ENCODE results near the gene CDK5RAP3. TPM values are rescaled to one million over a fixed set of nuclear protein-coding genes. Genes with fewer than 3 reads are reported as not detected.
"Not testable (repeated sequence)": the region's sequence is repeated elsewhere in the genome, so short reads cannot be mapped to it uniquely, and the experiment has no call there.

The CDK5RAP3 gene
- total RNA-seq, 1 donor from 2014 or later, result 50.8 TPM

- intact Hi-C loops (cut with micrococcal nuclease), result no loop called here
- no peak for ATAC-seq
- no peak for DNase-seq
Observed at GRCh38 chr17:47967607-47968252, 3.2 kb upstream of the CDK5RAP3 start.

- ATAC-seq (no peak), DNase-seq (no peak)
- intact Hi-C loops (cut with micrococcal nuclease), result no loop called here
Observed at GRCh38 chr17:47968836-47969235, 2.1 kb upstream of the CDK5RAP3 start.

- DNase-seq (no peak), ATAC-seq (no peak)
- intact Hi-C loops (cut with micrococcal nuclease), result no loop called here
Observed at GRCh38 chr17:47969930-47970724, 786 bp upstream of the CDK5RAP3 start.

GRCh38 chr17:47973541-47973940, 2.6 kb downstream of the CDK5RAP3 start:
- intact Hi-C loops (cut with micrococcal nuclease), result no loop called here
- ATAC-seq (no peak), DNase-seq (no peak)

GRCh38 chr17:47975189-47975822, 4.4 kb downstream of the CDK5RAP3 start:
- intact Hi-C loops (cut with micrococcal nuclease), result no loop called here
- no peak for DNase-seq
- ATAC-seq, result no peak

GRCh38 chr17:47975823-47976205, 4.9 kb downstream of the CDK5RAP3 start:
- intact Hi-C loops (cut with micrococcal nuclease), result no loop called here
- DNase-seq, result no peak
- no peak for ATAC-seq

GRCh38 chr17:47978324-47978723, 7.4 kb downstream of the CDK5RAP3 start:
- ATAC-seq (peak; percentile 74), DNase-seq (peak; percentile 68)
- intact Hi-C loops (cut with micrococcal nuclease), result loop anchor here (2.0 kb wide), 1 partner anchor 40 kb away; no protein-coding TSS in a partner anchor

GRCh38 chr17:47980541-47980940, 9.6 kb downstream of the CDK5RAP3 start:
- intact Hi-C loops (cut with micrococcal nuclease), result no loop called here
- ATAC-seq (no peak), DNase-seq (no peak)

- ATAC-seq (no peak), DNase-seq (no peak)
- intact Hi-C loops (cut with micrococcal nuclease), result no loop called here
Observed at GRCh38 chr17:47981462-47981861, 10.5 kb downstream of the CDK5RAP3 start.

- ATAC-seq (no peak), DNase-seq (no peak)
- intact Hi-C loops (cut with micrococcal nuclease), result no loop called here
Observed at GRCh38 chr17:47982091-47982617, 11.2 kb downstream of the CDK5RAP3 start.

- intact Hi-C loops (cut with micrococcal nuclease), result no loop called here
- DNase-seq (no peak), ATAC-seq (no peak)
Observed at GRCh38 chr17:47982645-47983390, 11.9 kb downstream of the CDK5RAP3 start.

GRCh38 chr17:47983492-47984223, 12.7 kb downstream of the CDK5RAP3 start:
- DNase-seq (no peak), ATAC-seq (peak; percentile 83)
- intact Hi-C loops (cut with micrococcal nuclease), result no loop called here

GRCh38 chr17:47986520-47986919, 15.6 kb downstream of the CDK5RAP3 start:
- DNase-seq (no peak), ATAC-seq (no peak)
- intact Hi-C loops (cut with micrococcal nuclease), result no loop called here

GRCh38 chr17:47987240-47987835, 16.4 kb downstream of the CDK5RAP3 start:
- intact Hi-C loops (cut with micrococcal nuclease), result no loop called here
- DNase-seq (peak; percentile 44), ATAC-seq (peak; percentile 54)

- intact Hi-C loops (cut with micrococcal nuclease), result not testable (repeated sequence)
Observed at GRCh38 chr17:47988445-47988844, 17.5 kb downstream of the CDK5RAP3 start.

GRCh38 chr17:47989159-47989558, 18.2 kb downstream of the CDK5RAP3 start:
- intact Hi-C loops (cut with micrococcal nuclease), result no loop called here
- DNase-seq (no peak), ATAC-seq (no peak)

More at GRCh38 chr17:47988445-47988844, 17.5 kb downstream of the CDK5RAP3 start:
- DNase-seq, ATAC-seq: not testable (repeated sequence)

GRCh38 chr17:47989700-47990099, 18.8 kb downstream of the CDK5RAP3 start:
- intact Hi-C loops (cut with micrococcal nuclease), result no loop called here
- DNase-seq, result no peak
- ATAC-seq, result no peak
